GM12872 (cell line): ENCODE data around the gene ESD.
A peak's percentile ranks its signal among the peaks of the same experiment; 100 is the strongest.

Experiments used
- TF ChIP-seq, protein P1 (sequence below): IDR thresholded peaks from 3 replicates; pipeline ENCODE4 v1.5.1; 2011; ENCODE audit warnings: low read depth, mild to moderate bottlenecking, low read length, moderate library complexity; ENCODE audit not compliant: insufficient read depth

The ESD gene

DNA sequence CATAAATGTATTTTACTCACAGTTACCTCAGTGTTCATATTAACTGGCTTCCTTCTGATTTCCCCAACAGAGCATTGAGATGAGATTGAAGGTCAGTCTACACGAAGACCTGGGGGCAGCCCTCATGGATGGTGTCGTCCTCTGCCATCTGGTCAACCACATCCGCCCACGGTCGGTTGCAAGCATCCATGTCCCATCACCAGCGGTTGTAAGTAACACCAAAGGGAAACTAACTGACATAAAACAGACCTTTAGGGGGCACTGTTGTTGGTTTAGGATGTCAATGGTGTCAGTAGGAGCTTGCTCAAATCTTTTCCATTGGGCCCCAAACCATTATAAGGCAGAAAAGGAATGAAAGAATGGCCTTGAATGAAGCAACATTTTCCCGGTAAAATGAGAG lies 68.2 kb downstream of the ESD start:
- TF ChIP-seq, protein P1, sequence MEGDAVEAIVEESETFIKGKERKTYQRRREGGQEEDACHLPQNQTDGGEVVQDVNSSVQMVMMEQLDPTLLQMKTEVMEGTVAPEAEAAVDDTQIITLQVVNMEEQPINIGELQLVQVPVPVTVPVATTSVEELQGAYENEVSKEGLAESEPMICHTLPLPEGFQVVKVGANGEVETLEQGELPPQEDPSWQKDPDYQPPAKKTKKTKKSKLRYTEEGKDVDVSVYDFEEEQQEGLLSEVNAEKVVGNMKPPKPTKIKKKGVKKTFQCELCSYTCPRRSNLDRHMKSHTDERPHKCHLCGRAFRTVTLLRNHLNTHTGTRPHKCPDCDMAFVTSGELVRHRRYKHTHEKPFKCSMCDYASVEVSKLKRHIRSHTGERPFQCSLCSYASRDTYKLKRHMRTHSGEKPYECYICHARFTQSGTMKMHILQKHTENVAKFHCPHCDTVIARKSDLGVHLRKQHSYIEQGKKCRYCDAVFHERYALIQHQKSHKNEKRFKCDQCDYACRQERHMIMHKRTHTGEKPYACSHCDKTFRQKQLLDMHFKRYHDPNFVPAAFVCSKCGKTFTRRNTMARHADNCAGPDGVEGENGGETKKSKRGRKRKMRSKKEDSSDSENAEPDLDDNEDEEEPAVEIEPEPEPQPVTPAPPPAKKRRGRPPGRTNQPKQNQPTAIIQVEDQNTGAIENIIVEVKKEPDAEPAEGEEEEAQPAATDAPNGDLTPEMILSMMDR: peak; percentile 46; the same call in 2 of the 3 replicates

GRCh38 chr13:46726347-46726746 lies 70.6 kb downstream of the ESD start:
- TF ChIP-seq, protein P1: no peak
